ENCODE data around the gene AREL1.
A peak's percentile ranks its signal among the peaks of the same experiment; 100 is the strongest.

Gene AREL1

DNA sequence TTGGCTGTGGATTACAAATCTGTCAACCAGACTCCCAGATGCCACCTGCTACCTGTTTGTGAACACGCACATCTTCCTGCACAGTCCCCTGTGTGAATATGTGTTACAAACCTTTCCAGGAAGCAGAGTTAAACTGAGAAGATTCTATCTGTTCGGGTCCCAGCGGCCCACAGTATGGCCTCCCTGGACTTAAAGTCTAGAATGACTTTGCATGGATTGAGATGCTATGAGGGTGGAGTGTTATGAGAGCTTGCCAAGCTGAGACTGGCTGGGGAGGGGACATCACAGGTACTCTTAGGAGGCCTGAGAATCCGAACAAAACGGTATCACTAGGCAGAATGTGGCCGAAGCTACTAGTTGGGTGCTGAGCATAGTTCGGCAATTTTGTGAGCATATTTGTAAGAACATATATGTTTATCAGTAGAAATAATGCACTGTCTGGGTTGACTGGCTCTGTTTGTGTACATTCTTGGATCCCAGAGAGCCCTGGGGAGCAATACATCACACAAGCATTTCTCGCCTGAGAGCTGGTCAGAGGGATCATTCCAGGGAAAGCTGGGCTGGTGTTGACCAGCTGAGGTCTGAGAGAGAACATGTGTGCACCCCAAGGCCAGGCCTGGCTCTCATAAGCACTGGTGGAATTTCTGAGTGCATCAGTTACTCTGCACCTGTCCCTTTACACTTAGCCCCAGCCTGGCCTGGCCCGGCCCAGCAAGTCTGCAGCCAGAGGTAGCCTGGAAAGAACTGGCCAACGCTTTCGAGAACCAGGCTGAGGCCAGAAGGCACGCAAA is 71.1 kb downstream of the AREL1 start:
- no peaks in the 10 kb centered on the region for H3K4me1 Mint-ChIP-seq
- H3K27ac Mint-ChIP-seq, result no peak overlapping the region
- ATAC-seq (no peak), DNase-seq (no peak)
- no peak overlapping the region for H3K4me3 Mint-ChIP-seq
- H3K27me3 Mint-ChIP-seq, result peaks cover 9% of the 10 kb centered on the region
- H3K9me3 Mint-ChIP-seq, result no peaks in the 10 kb centered on the region

DNA sequence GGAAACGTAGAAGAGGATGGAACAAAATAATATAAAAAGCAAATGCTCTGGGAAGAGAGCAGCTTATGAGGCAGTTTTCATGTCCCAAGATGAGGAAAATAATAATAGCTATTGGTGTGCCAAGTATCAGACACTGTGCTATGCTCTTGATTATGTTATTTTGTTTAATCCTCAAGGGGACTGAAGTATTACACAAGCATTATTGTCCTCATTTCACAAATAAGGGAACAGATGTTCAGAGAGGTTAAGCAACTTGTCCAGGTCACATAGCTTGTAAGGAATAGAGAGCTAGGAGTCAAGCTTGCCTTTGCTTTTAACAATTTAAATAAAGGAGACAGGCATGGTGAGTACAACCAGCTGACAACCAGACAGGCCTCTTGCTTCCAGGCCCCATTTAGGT is 73.9 kb downstream of the AREL1 start:
- H3K9me3 Mint-ChIP-seq, result no peaks in the 10 kb centered on the region
- H3K4me1 Mint-ChIP-seq, result no peaks in the 10 kb centered on the region
- no peak overlapping the region for H3K4me3 Mint-ChIP-seq
- H3K27me3 Mint-ChIP-seq, result peaks cover 9% of the 10 kb centered on the region
- ATAC-seq (no peak), DNase-seq (no peak)
- H3K27ac Mint-ChIP-seq, result no peak overlapping the region

DNA sequence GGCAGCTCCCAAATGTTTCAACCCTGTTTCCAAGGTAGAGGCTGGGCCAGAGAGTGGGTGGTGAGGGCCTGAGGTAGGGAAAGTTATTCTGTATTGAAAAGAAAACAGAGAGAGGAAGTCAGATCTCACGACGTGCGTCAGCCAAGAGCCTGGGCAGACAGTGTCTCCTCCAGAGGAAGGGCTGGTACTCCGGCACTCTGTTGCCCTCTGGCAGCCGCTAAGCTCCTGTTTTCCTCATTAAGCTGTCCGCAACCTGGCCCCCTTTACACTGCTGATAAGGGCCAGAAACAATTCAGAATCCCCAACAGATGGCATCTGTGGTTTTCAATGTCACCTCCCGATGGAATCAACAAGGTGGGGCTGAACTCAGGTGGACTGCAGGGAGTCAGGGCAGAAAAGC is 74.8 kb downstream of the AREL1 start:
- no peaks in the 10 kb centered on the region for H3K4me1 Mint-ChIP-seq
- H3K27me3 Mint-ChIP-seq, result peaks cover 9% of the 10 kb centered on the region
- H3K27ac Mint-ChIP-seq, result no peak overlapping the region
- no peaks in the 10 kb centered on the region for H3K9me3 Mint-ChIP-seq
- no peak overlapping the region for H3K4me3 Mint-ChIP-seq
- DNase-seq (no peak), ATAC-seq (no peak)

DNA sequence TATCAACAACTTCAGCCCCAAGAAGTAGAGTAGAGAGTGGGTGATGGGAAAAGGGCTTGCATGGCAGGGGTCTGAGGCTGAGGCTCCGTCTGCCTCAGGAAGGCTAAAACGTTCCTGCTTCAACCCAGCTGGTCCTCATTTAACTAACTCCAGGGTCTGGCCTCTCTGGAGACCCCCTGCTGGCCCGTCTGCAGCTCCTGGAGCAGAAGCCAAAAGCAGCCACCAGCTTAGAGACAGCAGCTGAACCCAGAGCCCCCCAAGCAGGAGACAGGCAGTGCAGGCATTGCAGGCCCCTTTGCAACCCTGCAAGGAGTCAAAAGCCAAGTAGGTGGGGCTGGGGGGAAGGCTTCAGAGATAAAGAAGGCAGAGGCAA is 75.7 kb downstream of the AREL1 start:
- ATAC-seq, result no peak
- Mint-ChIP-seq H3K27ac (peak overlapping the region in 1 of 2 donors; percentile 44), H3K27me3 (peaks cover 9% of the 10 kb centered on the region), H3K9me3 (no peaks in the 10 kb centered on the region), H3K4me3 (no peak overlapping the region), H3K4me1 (no peaks in the 10 kb centered on the region)
- DNase-seq, result no peak

DNA sequence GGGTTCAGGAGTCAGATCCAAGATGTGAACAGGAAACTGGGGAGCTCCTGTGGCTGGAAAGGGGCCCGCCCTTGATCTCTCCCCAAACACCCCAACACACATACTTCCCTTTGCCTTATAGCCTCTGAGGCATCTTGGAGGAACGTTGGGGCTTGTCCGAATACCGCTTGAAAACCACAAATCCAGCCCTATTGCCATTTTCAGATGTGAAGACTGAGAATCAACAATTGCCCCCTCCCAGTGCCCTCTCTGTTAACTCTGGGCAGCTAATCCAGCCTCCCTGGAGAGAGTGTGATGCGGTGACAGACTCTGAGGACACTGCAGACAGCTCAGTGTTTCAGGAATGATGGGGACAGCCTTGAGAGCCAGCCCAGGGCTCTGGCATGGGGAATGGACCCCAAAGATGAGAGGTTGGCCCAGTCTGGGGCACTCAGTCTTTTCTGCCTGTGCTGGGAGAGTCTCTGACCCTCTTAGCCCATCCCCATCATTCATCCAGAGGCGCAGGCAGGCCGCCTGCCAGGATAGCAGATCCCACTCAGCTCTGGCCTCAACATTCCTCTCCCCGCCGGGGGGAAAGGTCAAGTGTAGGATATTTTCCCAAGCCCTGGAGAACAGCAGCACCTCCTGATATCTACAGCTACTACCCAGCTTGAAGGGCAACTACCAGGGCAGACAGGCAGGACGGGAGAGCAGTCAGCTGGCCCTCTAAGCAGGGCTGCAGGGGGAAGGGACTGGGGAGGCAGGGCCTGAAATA is 76.3 kb downstream of the AREL1 start:
- H3K27ac Mint-ChIP-seq, result peak overlapping the region in 1 of 2 donors; percentile 44
- no peaks in the 10 kb centered on the region for H3K4me1 Mint-ChIP-seq
- ATAC-seq (no peak), DNase-seq (no peak)
- H3K9me3 Mint-ChIP-seq, result no peaks in the 10 kb centered on the region
- no peak overlapping the region for H3K4me3 Mint-ChIP-seq
- H3K27me3 Mint-ChIP-seq, result peaks cover 9% of the 10 kb centered on the region

DNA sequence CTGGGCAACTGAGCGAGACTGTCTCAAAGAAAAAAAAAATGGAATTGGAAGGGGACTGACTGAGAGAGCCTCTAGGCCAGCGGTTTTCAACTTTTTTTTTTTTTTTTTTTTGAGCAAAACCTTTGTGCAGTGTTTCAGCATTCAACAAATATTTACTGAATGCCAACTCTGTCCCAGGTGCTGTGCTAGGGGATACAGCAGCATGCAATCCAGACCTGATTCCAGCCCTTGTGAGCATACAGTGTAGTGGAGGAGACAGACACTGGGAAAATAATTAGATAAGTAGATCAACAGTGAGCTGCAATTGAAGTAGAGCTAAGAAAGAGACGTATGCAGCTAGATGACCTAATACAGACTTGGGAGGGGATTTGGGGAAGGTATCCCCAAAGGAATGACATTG is 77.0 kb downstream of the AREL1 start:
- Mint-ChIP-seq H3K9me3 (no peaks in the 10 kb centered on the region), H3K27ac (peak overlapping the region in 1 of 2 donors; percentile 13), H3K27me3 (peaks cover 9% of the 10 kb centered on the region), H3K4me1 (no peaks in the 10 kb centered on the region), H3K4me3 (no peak overlapping the region)
- no peak for ATAC-seq
- no peak for DNase-seq

DNA sequence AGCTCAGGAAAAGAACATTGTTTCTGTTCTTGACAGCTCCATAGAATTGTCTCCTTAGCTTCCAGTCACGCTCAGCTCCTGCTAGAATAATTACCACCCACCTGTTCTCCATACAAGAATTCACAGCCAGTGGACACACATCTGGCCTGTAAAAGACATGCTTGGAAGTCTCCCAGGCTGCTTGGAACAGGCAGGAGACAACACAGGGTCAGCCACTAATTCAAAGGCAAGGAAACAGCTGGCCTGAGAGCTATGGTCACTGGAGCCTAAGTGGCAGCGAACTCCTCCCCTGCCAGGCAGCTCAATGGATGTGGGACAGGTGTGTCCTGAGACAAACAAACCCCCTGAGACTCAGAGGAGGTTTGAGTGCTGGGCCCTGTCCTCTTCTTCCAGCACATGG is 77.9 kb downstream of the AREL1 start:
- H3K4me1 Mint-ChIP-seq, result no peaks in the 10 kb centered on the region
- no peaks in the 10 kb centered on the region for H3K9me3 Mint-ChIP-seq
- H3K27ac Mint-ChIP-seq, result no peak overlapping the region
- no peak for DNase-seq
- no peak for ATAC-seq
- H3K27me3 Mint-ChIP-seq, result peaks cover 9% of the 10 kb centered on the region
- no peak overlapping the region for H3K4me3 Mint-ChIP-seq

DNA sequence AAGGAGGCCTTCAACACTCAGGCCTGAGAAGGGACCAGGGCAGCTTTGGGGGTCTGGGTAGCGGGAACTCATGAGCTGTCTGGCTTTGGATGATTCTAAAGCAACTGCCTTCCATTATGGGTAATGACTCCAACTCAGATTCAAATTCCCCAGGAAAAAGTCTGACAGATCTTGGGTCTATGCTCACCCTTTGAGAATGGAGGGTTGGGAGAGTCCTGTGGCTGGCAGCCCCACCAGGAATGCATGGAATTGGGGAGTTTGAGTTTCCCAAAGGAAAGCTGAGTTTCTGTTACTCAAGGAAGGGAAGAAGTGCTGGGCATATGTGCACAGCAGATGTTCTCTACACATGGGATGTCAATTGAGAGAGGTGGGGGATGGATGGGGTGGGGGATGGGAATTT is 78.4 kb downstream of the AREL1 start:
- H3K27ac Mint-ChIP-seq, result no peak overlapping the region

DNA sequence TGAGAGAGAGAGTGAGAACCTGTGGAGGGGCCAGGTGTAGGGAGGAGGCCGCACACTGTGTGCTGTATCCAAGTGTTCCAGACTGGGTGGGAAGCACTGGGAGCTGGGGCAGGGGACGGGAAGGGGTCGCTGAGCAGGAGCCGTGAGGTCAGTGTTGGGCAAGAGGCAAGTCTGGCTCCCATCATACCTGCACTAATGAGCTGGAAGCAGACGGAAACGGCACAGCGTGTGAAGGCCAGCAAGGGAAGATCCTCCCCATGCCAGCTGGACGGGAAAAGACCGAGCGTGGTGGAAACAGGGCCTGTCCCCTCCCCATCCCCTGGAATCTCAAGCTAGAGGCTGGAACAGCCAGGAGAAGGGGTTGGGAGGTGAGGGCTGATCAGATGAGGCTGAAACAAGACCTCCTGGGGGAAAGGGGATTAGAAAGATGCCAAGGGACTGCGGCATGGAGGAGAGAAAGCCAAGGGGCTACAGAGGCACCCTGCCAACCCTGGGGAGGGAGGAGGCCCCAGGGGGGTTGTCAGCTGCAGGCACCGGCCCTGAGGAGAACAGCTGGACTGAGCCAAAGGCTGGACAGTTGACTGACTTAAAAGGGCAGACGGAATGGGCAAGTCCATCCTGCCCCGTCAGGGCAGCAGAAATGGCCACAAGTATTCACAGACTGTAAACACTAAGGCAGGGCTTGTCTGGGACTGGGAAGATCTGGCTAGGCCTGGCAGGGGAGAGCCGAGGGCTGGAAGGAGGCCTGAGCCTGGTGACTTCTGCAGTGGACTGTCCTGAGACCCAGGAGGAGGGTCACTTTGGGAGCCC is 81.8 kb downstream of the AREL1 start:
- Mint-ChIP-seq H3K9me3 (no peaks in the 10 kb centered on the region), H3K4me3 (no peak overlapping the region), H3K27ac (peak overlapping the region; percentile 64 to 72), H3K27me3 (peaks cover 5% of the 10 kb centered on the region), H3K4me1 (peaks cover 8% of the 10 kb centered on the region)
- no peak for DNase-seq
- no peak for ATAC-seq

More for the DNA sequence above, 78.4 kb downstream of the AREL1 start:
- no peaks in the 10 kb centered on the region for H3K9me3 Mint-ChIP-seq
- ATAC-seq (no peak), DNase-seq (no peak)
- no peak overlapping the region for H3K4me3 Mint-ChIP-seq
- no peaks in the 10 kb centered on the region for H3K4me1 Mint-ChIP-seq
- peaks cover 9% of the 10 kb centered on the region for H3K27me3 Mint-ChIP-seq

DNA sequence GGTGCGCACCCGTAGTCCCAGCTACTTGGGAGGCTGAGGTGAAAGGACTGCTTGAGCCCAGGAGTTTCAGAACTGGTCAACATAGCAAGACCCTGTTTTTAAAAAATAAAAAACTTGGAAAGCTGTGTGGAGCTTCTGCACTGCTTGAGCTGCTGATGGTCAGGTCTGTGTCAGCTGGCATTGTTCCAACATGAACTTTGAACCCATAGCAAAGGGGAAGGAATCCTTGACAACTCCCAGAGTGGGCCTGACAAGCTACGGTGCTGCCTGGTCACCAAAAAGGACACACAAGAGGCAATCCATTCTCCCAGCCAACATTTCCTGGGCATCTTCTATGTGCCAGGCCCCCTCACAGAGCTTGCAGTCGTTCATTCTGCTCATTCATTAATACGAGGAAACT is 84.5 kb downstream of the AREL1 start:
- Mint-ChIP-seq H3K4me1 (peaks cover 12% of the 10 kb centered on the region), H3K27me3 (no peaks in the 10 kb centered on the region), H3K4me3 (no peak overlapping the region), H3K27ac (no peak overlapping the region), H3K9me3 (no peaks in the 10 kb centered on the region)
- DNase-seq (no peak), ATAC-seq (no peak)

DNA sequence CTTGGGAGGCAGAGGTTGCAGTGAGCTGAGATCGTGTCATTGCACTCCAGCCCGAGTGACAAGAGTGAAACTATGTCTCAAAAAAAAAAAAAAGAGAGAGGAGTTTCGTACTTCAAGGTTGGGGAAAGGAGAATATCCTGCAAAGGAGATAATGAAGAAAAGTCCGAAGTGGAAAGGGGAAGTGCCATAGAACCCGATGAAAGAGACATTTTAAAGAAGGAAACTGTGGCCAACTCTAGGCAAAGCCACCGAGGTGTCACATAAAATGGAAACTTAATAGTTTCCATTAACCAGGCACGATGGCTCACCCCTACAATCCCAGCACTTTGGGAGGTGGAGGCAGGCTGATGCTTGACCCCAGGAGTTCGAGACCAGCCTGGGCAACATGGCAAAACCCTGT is 85.8 kb downstream of the AREL1 start:
- H3K4me3 Mint-ChIP-seq, result peak overlapping the region in 1 of 2 donors; percentile 7

DNA sequence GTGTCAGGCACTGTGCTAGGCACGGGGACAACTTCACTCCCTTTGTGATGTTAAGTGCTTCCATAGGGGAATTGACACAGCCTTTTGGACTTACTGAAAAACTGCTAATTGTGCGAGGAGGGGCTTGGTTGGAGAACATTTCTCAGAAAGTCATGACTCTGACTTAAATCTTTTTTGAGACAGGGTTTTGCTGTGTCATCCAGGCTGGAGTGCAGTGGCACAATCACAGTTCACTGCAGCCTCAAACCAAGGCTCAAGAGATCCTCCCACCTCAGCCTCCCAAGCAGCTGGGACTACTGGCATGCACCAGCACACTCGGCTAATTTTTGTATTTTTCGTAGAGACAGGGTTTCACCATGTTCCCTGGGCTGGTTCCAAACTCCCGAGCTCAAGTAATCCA is 90.6 kb downstream of the AREL1 start:
- no peaks in the 10 kb centered on the region for H3K27me3 Mint-ChIP-seq
- DNase-seq, result no peak
- H3K4me3 Mint-ChIP-seq, result no peak overlapping the region
- H3K9me3 Mint-ChIP-seq, result no peaks in the 10 kb centered on the region
- H3K4me1 Mint-ChIP-seq, result peaks cover 52% of the 10 kb centered on the region
- no peak overlapping the region for H3K27ac Mint-ChIP-seq
- ATAC-seq, result no peak

More for the DNA sequence above, 85.8 kb downstream of the AREL1 start:
- DNase-seq (no peak), ATAC-seq (no peak)
- no peaks in the 10 kb centered on the region for H3K27me3 Mint-ChIP-seq
- H3K9me3 Mint-ChIP-seq, result no peaks in the 10 kb centered on the region
- H3K4me1 Mint-ChIP-seq, result peaks cover 12% of the 10 kb centered on the region
- H3K27ac Mint-ChIP-seq, result no peak overlapping the region

DNA sequence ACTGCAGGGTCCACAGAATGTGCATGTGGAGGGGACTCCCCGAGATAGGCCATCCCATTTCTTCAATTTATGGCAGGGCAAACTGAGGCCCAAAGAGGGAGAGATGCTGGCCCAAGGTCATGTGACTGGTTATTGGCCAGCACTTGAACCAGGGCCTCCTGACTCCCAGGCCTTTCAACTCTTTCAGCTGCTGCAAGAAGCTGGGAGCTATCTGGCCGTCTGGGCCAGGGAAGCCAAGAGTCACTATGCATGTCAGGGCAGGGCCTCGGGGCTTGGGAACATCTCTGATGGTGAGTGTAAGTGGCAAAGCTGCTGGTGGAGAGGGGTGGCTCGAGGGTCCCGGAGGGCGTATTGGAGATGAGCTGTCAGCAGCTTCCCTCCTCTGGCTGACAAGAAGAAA is 91.3 kb downstream of the AREL1 start:
- no peak overlapping the region for H3K27ac Mint-ChIP-seq
- H3K4me1 Mint-ChIP-seq, result peaks cover 53% of the 10 kb centered on the region
- H3K9me3 Mint-ChIP-seq, result no peaks in the 10 kb centered on the region
- H3K4me3 Mint-ChIP-seq, result no peak overlapping the region
- no peaks in the 10 kb centered on the region for H3K27me3 Mint-ChIP-seq
- DNase-seq, result no peak
- no peak for ATAC-seq

DNA sequence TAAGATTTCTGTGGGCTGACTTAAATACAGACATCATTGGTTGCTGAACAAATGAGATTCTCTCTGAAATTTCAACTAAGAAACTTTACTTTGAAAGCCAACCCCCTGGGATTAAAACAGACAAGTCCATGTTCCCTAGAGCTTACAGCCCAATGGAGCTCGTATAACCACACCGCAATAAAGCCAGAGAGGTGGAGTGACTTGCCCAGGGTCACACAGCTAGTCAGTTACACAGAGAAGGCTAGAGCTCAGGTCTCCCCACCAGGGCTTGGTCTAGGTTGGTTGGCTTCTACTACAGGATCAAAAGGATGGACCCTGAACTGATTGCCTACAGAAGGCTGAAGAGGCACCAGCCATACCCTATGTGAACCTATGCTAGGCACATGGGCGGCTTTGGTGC is 92.0 kb downstream of the AREL1 start:
- DNase-seq (no peak), ATAC-seq (no peak)
- H3K9me3 Mint-ChIP-seq, result no peaks in the 10 kb centered on the region
- peaks cover 57% of the 10 kb centered on the region for H3K4me1 Mint-ChIP-seq
- H3K27me3 Mint-ChIP-seq, result peaks cover 5% of the 10 kb centered on the region
- H3K27ac Mint-ChIP-seq, result peak overlapping the region in 1 of 2 donors; percentile 63
- no peak overlapping the region for H3K4me3 Mint-ChIP-seq

DNA sequence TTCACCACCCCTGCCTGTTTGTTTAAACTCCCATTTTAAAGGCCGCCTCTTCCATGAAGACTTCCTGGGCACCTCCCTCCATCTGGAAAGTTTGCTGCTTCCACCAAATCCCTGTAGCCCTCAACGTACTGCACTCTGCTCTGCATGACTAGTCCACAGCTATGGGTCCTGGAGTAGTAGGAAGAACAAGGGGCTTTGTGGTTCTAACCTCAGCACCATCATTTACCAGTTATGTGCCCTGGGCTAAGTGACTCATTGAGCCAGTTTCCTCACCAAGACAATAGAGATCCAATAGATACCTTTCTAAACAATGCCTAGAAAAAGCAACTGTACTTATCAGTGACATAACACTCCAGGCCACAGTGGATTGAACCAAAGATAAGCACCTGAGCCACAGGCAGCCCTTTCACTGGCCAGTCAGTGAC is 92.4 kb downstream of the AREL1 start:
- peak; percentile 32 to 83 for DNase-seq
- Mint-ChIP-seq H3K4me3 (peak overlapping the region; percentile 58 to 65), H3K9me3 (no peaks in the 10 kb centered on the region), H3K27me3 (peaks cover 9% of the 10 kb centered on the region), H3K4me1 (peaks cover 58% of the 10 kb centered on the region), H3K27ac (peak overlapping the region in 1 of 2 donors; percentile 77)
- peak; percentile 90 for ATAC-seq
